ENCODE data around the gene TMEM201. TPM values are rescaled to one million over a fixed set of nuclear protein-coding genes. Genes with fewer than 3 reads are reported as not detected.
"Not testable (repeated sequence)": the region's sequence is repeated elsewhere in the genome, so short reads cannot be mapped to it uniquely, and the experiment has no call there.

TMEM201 gene
- total and polyA plus RNA-seq, 2 donors (not counting 3 experiments of a cell fraction or from before 2014, with no cell fraction given), result 8.3 to 24.8 TPM

DNA sequence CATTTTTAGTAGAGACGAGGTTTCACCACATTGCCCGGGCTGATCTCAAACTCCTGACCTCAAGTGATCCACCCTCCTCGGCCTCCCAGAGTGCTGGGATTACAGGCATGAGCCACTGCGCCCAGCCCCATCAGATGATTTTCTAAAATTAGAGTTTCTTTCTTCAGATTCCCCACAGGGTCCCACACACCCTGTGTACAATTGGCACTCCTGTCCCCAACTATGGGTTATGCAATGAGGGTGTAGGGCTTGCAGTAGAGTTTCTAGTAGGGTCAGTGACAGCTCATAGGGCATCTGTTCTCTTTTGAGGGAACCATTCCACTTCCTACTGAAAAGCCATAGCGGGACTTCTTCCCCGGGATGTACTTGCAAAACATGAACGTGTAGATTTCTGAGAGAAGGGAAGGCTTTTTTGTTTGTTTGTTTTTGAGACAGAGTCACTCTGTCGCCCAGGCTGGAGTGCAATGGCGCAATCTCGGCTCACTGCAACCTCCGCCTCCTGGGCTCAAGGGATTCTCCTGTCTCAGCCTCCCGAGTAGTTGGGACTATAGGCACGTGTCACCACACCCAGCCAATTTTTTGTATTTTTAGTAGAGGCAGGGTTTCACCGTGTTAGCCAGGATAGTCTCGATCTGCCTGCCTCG, 17.7 kb upstream of the TMEM201 start:
- H3K9ac ChIP-seq (replicated peaks; ENCODE audit: extremely low read depth, insufficient read depth, low read length); H4K20me1 ChIP-seq (replicated peaks; ENCODE audit: control insufficient read depth, extremely low read depth, insufficient read depth, low read length); H3K9me3 ChIP-seq (replicated peaks; ENCODE audit: control insufficient read depth, insufficient read depth, low read length); H3K79me2 ChIP-seq (ENCODE audit: control insufficient read depth, insufficient read depth, low read length); H3K9me1 ChIP-seq (replicated peaks; ENCODE audit: control insufficient read depth, extremely low read depth, insufficient read depth, low read length); H3K4me2 ChIP-seq (ENCODE audit: insufficient read depth, low read length); FAIRE-seq; H3K4me1 ChIP-seq (ENCODE audit: control insufficient read depth, extremely low read depth, insufficient read depth, low read length); H3K27ac ChIP-seq (ENCODE audit: insufficient read depth, low read depth, low read length); H3K36me3 ChIP-seq (ENCODE audit: control insufficient read depth in 2 of 2, extremely low read depth in 1 of 2, insufficient read depth in 2 of 2, low read length in 2 of 2); H3K27me3 ChIP-seq (ENCODE audit: control insufficient read depth in 2 of 2, insufficient read depth in 2 of 2, low read length in 2 of 2); H2AFZ ChIP-seq (ENCODE audit: low read depth, low read length); DNase-seq (ENCODE audit: low read depth, low spot score); BruUV-seq (replicated peaks); dilution Hi-C loops (cut with MboI; ENCODE audit: extremely low pct_ligation_motif_present, low sequenced_read_pairs); POLR2A ChIA-PET; H3K4me3 ChIP-seq (replicated peaks in 1 of 3; ENCODE audit: insufficient read depth in 1 of 3, low read depth in 1 of 3, low read length in 3 of 3): not testable (repeated sequence)
- CTCF ChIA-PET, result interaction anchor here (1.3 to 5.8 kb wide), 3 partner anchors 12 to 304 kb away, joined by 3 to 103 read pairs (median 4); no protein-coding TSS in a partner anchor
- intact Hi-C loops (cut with micrococcal nuclease), result loop anchor here (5.0 kb wide), 1 partner anchor 304 kb away; no protein-coding TSS in a partner anchor

DNA sequence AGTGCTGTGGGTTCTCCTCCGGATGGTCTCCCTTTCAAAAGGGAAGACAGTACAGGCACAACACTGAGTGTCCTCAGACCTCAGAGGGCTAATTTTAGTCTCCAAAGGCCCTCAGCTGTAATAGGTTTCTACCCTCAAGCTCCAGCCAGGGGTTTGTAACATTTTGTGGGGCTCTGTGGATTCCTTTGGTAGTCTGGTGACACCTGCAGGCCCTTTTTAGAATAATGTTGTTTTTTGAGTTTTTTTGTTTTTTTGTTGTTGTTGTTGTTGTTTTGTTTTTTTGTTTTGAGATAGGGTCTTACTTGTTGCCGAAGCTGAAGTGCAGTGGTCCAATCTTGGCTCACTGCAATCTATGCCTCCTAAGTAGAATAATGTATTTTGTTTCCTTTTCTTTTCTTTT, 15.0 kb upstream of the TMEM201 start:
- Histone ChIP-seq H3K9me3 (replicated peaks; ENCODE audit: control insufficient read depth, insufficient read depth, low read length) (no peaks in the 10 kb centered on the region), H3K27ac (ENCODE audit: insufficient read depth, low read depth, low read length) (no peak overlapping the region), H3K4me1 (ENCODE audit: control insufficient read depth, extremely low read depth, insufficient read depth, low read length) (no peaks in the 10 kb centered on the region), H3K79me2 (ENCODE audit: control insufficient read depth, insufficient read depth, low read length) (no peaks in the 10 kb centered on the region), H3K9ac (replicated peaks; ENCODE audit: extremely low read depth, insufficient read depth, low read length) (no peak overlapping the region), H3K27me3 (ENCODE audit: control insufficient read depth in 2 of 2, insufficient read depth in 2 of 2, low read length in 2 of 2) (no peaks in the 10 kb centered on the region), H3K9me1 (replicated peaks; ENCODE audit: control insufficient read depth, extremely low read depth, insufficient read depth, low read length) (no peaks in the 10 kb centered on the region), H3K36me3 (ENCODE audit: control insufficient read depth in 2 of 2, extremely low read depth in 1 of 2, insufficient read depth in 2 of 2, low read length in 2 of 2) (no peaks in the 10 kb centered on the region), H3K4me2 (ENCODE audit: insufficient read depth, low read length) (no peak overlapping the region), H2AFZ (ENCODE audit: low read depth, low read length) (no peak overlapping the region), H3K4me3 (replicated peaks in 1 of 3; ENCODE audit: insufficient read depth in 1 of 3, low read depth in 1 of 3, low read length in 3 of 3) (no peak overlapping the region), H4K20me1 (replicated peaks; ENCODE audit: control insufficient read depth, extremely low read depth, insufficient read depth, low read length) (no peaks in the 10 kb centered on the region)
- BruUV-seq (replicated peaks), result no TSS peak
- dilution Hi-C loops (cut with MboI; ENCODE audit: extremely low pct_ligation_motif_present, low sequenced_read_pairs) (no loop called here), intact Hi-C loops (cut with micrococcal nuclease) (loop anchor here (1.0 to 5.0 kb wide), 3 partner anchors 78 to 306 kb away; no protein-coding TSS in a partner anchor)
- ChIA-PET POLR2A (no interaction called here), CTCF (interaction anchor here (0.7 to 5.8 kb wide), 17 partner anchors 10 to 569 kb away, joined by 3 to 103 read pairs (median 4); partner anchors contain the start of gene H6PD)
- DNase-seq (ENCODE audit: low read depth, low spot score), result no peak
- TF ChIP-seq, protein P1, sequence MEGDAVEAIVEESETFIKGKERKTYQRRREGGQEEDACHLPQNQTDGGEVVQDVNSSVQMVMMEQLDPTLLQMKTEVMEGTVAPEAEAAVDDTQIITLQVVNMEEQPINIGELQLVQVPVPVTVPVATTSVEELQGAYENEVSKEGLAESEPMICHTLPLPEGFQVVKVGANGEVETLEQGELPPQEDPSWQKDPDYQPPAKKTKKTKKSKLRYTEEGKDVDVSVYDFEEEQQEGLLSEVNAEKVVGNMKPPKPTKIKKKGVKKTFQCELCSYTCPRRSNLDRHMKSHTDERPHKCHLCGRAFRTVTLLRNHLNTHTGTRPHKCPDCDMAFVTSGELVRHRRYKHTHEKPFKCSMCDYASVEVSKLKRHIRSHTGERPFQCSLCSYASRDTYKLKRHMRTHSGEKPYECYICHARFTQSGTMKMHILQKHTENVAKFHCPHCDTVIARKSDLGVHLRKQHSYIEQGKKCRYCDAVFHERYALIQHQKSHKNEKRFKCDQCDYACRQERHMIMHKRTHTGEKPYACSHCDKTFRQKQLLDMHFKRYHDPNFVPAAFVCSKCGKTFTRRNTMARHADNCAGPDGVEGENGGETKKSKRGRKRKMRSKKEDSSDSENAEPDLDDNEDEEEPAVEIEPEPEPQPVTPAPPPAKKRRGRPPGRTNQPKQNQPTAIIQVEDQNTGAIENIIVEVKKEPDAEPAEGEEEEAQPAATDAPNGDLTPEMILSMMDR (IDR thresholded peaks at IDR 0.05; ENCODE audit: extremely low read depth in 1 of 2, insufficient read depth in 1 of 2, low read depth in 1 of 2, low read length in 2 of 2), result peak; percentile 15 to 22
- no peak for TF ChIP-seq JUN (IDR thresholded peaks at IDR 0.05; ENCODE audit: borderline replicate concordance, insufficient read depth, insufficient read length, low read depth)
- TF ChIP-seq, protein P2, sequence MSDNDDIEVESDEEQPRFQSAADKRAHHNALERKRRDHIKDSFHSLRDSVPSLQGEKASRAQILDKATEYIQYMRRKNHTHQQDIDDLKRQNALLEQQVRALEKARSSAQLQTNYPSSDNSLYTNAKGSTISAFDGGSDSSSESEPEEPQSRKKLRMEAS (IDR thresholded peaks at IDR 0.05; ENCODE audit: insufficient read depth, insufficient read length), result no peak
- FAIRE-seq, result peak; percentile 50
